ENCODE measurements around the gene APOC3.

The APOC3 gene

DNA sequence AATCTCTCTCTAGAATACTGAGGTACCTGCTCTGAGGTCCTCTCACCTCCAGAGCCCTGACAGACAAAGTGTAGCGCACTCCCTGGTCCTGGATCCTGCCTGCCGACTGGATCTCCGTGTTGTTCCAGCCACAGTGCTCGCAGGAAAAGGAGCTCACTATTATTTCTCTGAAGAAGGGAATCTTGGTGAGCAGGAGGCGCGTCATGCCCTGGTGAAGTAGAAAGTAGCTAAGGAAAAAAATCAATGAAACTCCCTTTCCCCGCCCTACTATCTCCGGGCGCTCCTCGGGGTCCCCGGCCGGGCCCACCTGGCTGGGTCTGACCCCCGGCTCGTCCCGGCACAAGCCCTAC, 42.3 kb upstream of the APOC3 start:
- H3K18ac ChIP-seq (ENCODE audit: low read depth in 1 of 2, low read length in 2 of 2), result peak overlapping the region; percentile 83 to 89
- H3K23ac ChIP-seq (ENCODE audit: low read length in 2 of 2), result peak overlapping the region in 1 of 2 experiments; percentile 14
- peak; percentile 20 for DNase-seq
- H3K4me1 ChIP-seq (ENCODE audit: control insufficient read depth, insufficient read depth, low read depth, low read length), result peaks cover 13% of the 10 kb centered on the region
- peak overlapping the region; percentile 74 for H2AFZ ChIP-seq (ENCODE audit: low read depth, low read length)
- H2AK5ac ChIP-seq (ENCODE audit: low read length, severe bottlenecking), result no peak overlapping the region
- WGBS, result 1% methylated on average over 14 of the region's 15 CpGs
- H3K36me3 ChIP-seq (ENCODE audit: control insufficient read depth in 1 of 2, insufficient read depth in 2 of 2, low read depth in 1 of 2, low read length in 2 of 2), result peaks cover 29 to 44% of the 10 kb centered on the region in 2 experiments
- peak overlapping the region; percentile 91 for H3K9ac ChIP-seq (ENCODE audit: low read length)
- peak overlapping the region; percentile 95 to 97 for H3K4me3 ChIP-seq (ENCODE audit: insufficient read depth in 1 of 2, low read depth in 1 of 2, low read length in 2 of 2)
- H3K4ac ChIP-seq (ENCODE audit: low read depth in 1 of 2, low read length in 2 of 2), result peak overlapping the region; percentile 26 to 66
- no peaks in the 10 kb centered on the region for H3K9me3 ChIP-seq (ENCODE audit: control insufficient read depth, low read length)
- no peak overlapping the region for H2BK5ac ChIP-seq (ENCODE audit: low read depth, low read length, poor library complexity, severe bottlenecking)
- H3K27me3 ChIP-seq (ENCODE audit: control insufficient read depth in 1 of 2, insufficient read depth in 1 of 2, low read length in 2 of 2), result no peaks in the 10 kb centered on the region
- H3K27ac ChIP-seq (ENCODE audit: low read length, poor library complexity, severe bottlenecking), result no peak overlapping the region
- H3K4me2 ChIP-seq (ENCODE audit: low read length, poor library complexity, severe bottlenecking), result peak overlapping the region; percentile 88
- peak overlapping the region; percentile 46 for H4K91ac ChIP-seq (ENCODE audit: low read length)
- H3K14ac ChIP-seq (ENCODE audit: low read length in 2 of 2), result no peak overlapping the region
- H3K79me1 ChIP-seq (replicated peaks; ENCODE audit: low read length, poor library complexity, severe bottlenecking), result peaks cover 25% of the 10 kb centered on the region
- no peak overlapping the region for H2BK12ac ChIP-seq (ENCODE audit: low read length in 2 of 2)
- H2BK120ac ChIP-seq (ENCODE audit: low read depth, low read length), result no peak overlapping the region
- H4K8ac ChIP-seq (ENCODE audit: low read length), result peak overlapping the region; percentile 73
- peak overlapping the region; percentile 20 for H2BK15ac ChIP-seq (ENCODE audit: low read depth, poor library complexity, severe bottlenecking)

- peaks cover 15% of the 10 kb centered on the region for H3K4me1 ChIP-seq (ENCODE audit: control insufficient read depth, insufficient read depth, low read depth, low read length)
- H3K18ac ChIP-seq (ENCODE audit: low read depth in 1 of 2, low read length in 2 of 2), result peak within 1 kb of the TSS; percentile 83 to 89
- H3K9ac ChIP-seq (ENCODE audit: low read length), result peak within 1 kb of the TSS; percentile 91
- H3K14ac ChIP-seq (ENCODE audit: low read length in 2 of 2), result peak within 1 kb of the TSS; percentile 21 to 39
- DNase-seq, result peak; percentile 83
- peak within 1 kb of the TSS; percentile 86 for H2AK5ac ChIP-seq (ENCODE audit: low read length, severe bottlenecking)
- H3K4me3 ChIP-seq (ENCODE audit: insufficient read depth in 1 of 2, low read depth in 1 of 2, low read length in 2 of 2), result peak within 1 kb of the TSS; percentile 95 to 97
- H3K4ac ChIP-seq (ENCODE audit: low read depth in 1 of 2, low read length in 2 of 2), result peak within 1 kb of the TSS; percentile 26 to 66
- no peak within 1 kb of the TSS for H3K27ac ChIP-seq (ENCODE audit: low read length, poor library complexity, severe bottlenecking)
- peak within 1 kb of the TSS; percentile 88 for H3K4me2 ChIP-seq (ENCODE audit: low read length, poor library complexity, severe bottlenecking)
- H3K23ac ChIP-seq (ENCODE audit: low read length in 2 of 2), result peak within 1 kb of the TSS in 1 of 2 experiments; percentile 14
- H4K91ac ChIP-seq (ENCODE audit: low read length), result peak within 1 kb of the TSS; percentile 72
- peak within 1 kb of the TSS; percentile 93 for H4K8ac ChIP-seq (ENCODE audit: low read length)
- peak within 1 kb of the TSS; percentile 58 for H2BK15ac ChIP-seq (ENCODE audit: low read depth, poor library complexity, severe bottlenecking)
- H2BK12ac ChIP-seq (ENCODE audit: low read length in 2 of 2), result no peak within 1 kb of the TSS
- 1% methylated on average over 53 of the region's 56 CpGs for WGBS
- H2BK120ac ChIP-seq (ENCODE audit: low read depth, low read length), result no peak within 1 kb of the TSS
- no peaks in the 10 kb centered on the region for H3K27me3 ChIP-seq (ENCODE audit: control insufficient read depth in 1 of 2, insufficient read depth in 1 of 2, low read length in 2 of 2)
- H2BK5ac ChIP-seq (ENCODE audit: low read depth, low read length, poor library complexity, severe bottlenecking), result no peak within 1 kb of the TSS
- peaks cover 23% of the 10 kb centered on the region for H3K79me1 ChIP-seq (replicated peaks; ENCODE audit: low read length, poor library complexity, severe bottlenecking)
- peak within 1 kb of the TSS; percentile 74 for H2AFZ ChIP-seq (ENCODE audit: low read depth, low read length)
- H3K36me3 ChIP-seq (ENCODE audit: control insufficient read depth in 1 of 2, insufficient read depth in 2 of 2, low read depth in 1 of 2, low read length in 2 of 2), result peaks cover 25 to 39% of the 10 kb centered on the region in 2 experiments
- H3K9me3 ChIP-seq (ENCODE audit: control insufficient read depth, low read length), result no peaks in the 10 kb centered on the region
Measured at GRCh38 chr11:116787786-116788486, 41.8 kb upstream of the APOC3 start, which contains the start of gene ZPR1. Gene ZPR1 (minus strand): TSS chr11:116788023. CDS start chr11:116787990, 33 bp downstream.

DNA sequence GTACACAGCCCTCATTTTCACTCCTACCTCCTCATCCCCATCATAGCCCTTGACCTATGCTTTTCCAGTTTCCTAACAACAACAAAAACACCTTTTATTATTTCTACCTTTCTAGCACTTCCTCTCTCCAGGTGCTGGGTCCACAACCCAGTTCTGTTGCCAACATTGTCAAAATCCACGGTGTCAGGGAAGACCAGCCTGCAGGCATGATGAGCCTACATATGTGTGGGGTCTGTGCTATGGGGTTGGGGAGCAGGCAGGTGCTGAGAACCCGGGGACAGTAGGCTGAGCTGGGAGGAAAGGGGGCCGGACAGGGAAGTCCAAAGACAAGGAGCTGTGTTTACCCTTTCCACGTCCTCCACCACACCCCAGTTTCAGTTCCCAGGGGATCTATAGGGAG, 41.2 kb upstream of the APOC3 start:
- Histone ChIP-seq H3K27ac (ENCODE audit: low read length, poor library complexity, severe bottlenecking) (no peak overlapping the region), H4K91ac (ENCODE audit: low read length) (peak overlapping the region; percentile 25), H3K4me3 (ENCODE audit: insufficient read depth in 1 of 2, low read depth in 1 of 2, low read length in 2 of 2) (peak overlapping the region in 1 of 2 experiments; percentile 95), H3K4me1 (ENCODE audit: control insufficient read depth, insufficient read depth, low read depth, low read length) (peaks cover 15% of the 10 kb centered on the region), H3K4ac (ENCODE audit: low read depth in 1 of 2, low read length in 2 of 2) (peak overlapping the region in 1 of 2 experiments; percentile 29), H2BK12ac (ENCODE audit: low read length in 2 of 2) (no peak overlapping the region), H3K27me3 (ENCODE audit: control insufficient read depth in 1 of 2, insufficient read depth in 1 of 2, low read length in 2 of 2) (no peaks in the 10 kb centered on the region), H3K4me2 (ENCODE audit: low read length, poor library complexity, severe bottlenecking) (peak overlapping the region; percentile 87), H2AFZ (ENCODE audit: low read depth, low read length) (peak overlapping the region; percentile 42), H3K36me3 (ENCODE audit: control insufficient read depth in 1 of 2, insufficient read depth in 2 of 2, low read depth in 1 of 2, low read length in 2 of 2) (peaks cover 20 to 33% of the 10 kb centered on the region in 2 experiments), H3K23ac (ENCODE audit: low read length in 2 of 2) (no peak overlapping the region), H3K18ac (ENCODE audit: low read depth in 1 of 2, low read length in 2 of 2) (peak overlapping the region in 1 of 2 experiments; percentile 78), H2BK120ac (ENCODE audit: low read depth, low read length) (no peak overlapping the region), H2AK5ac (ENCODE audit: low read length, severe bottlenecking) (peak overlapping the region; percentile 86), H2BK5ac (ENCODE audit: low read depth, low read length, poor library complexity, severe bottlenecking) (no peak overlapping the region), H3K9me3 (ENCODE audit: control insufficient read depth, low read length) (no peaks in the 10 kb centered on the region), H2BK15ac (ENCODE audit: low read depth, poor library complexity, severe bottlenecking) (no peak overlapping the region), H3K14ac (ENCODE audit: low read length in 2 of 2) (peak overlapping the region in 1 of 2 experiments; percentile 39), H3K79me1 (replicated peaks; ENCODE audit: low read length, poor library complexity, severe bottlenecking) (peaks cover 23% of the 10 kb centered on the region), H3K9ac (ENCODE audit: low read length) (peak overlapping the region; percentile 91), H4K8ac (ENCODE audit: low read length) (peak overlapping the region; percentile 93)
- 79% methylated on average over 2 of the region's 4 CpGs for WGBS
- DNase-seq, result no peak

DNA sequence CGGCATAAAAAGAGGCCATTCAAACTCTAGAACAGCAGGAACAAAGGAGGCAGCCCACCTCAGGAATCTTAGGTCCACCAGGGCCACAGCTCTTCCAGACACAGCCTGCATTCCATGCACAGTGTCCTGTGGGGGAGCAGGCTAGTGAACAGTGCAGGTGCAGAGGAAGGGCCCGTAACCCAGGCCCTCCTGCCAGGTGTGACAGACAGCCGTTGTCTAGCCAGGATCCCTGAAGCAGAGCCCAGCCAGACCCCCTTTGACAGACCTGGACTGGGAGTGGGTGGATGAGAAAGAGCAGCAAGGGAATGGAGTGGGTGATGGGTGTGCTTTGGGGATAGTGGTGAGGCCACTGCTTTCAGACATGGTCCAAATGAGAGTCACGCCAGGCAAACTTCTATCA, 40.7 kb upstream of the APOC3 start:
- no peak overlapping the region for H3K14ac ChIP-seq (ENCODE audit: low read length in 2 of 2)
- H2AFZ ChIP-seq (ENCODE audit: low read depth, low read length), result no peak overlapping the region
- H3K79me1 ChIP-seq (replicated peaks; ENCODE audit: low read length, poor library complexity, severe bottlenecking), result peaks cover 23% of the 10 kb centered on the region
- H3K23ac ChIP-seq (ENCODE audit: low read length in 2 of 2), result no peak overlapping the region
- H3K4me2 ChIP-seq (ENCODE audit: low read length, poor library complexity, severe bottlenecking), result no peak overlapping the region
- H3K4me3 ChIP-seq (ENCODE audit: insufficient read depth in 1 of 2, low read depth in 1 of 2, low read length in 2 of 2), result no peak overlapping the region
- H2BK5ac ChIP-seq (ENCODE audit: low read depth, low read length, poor library complexity, severe bottlenecking), result no peak overlapping the region
- peaks cover 19 to 28% of the 10 kb centered on the region in 2 experiments for H3K36me3 ChIP-seq (ENCODE audit: control insufficient read depth in 1 of 2, insufficient read depth in 2 of 2, low read depth in 1 of 2, low read length in 2 of 2)
- no peaks in the 10 kb centered on the region for H3K9me3 ChIP-seq (ENCODE audit: control insufficient read depth, low read length)
- H2BK12ac ChIP-seq (ENCODE audit: low read length in 2 of 2), result no peak overlapping the region
- no peaks in the 10 kb centered on the region for H3K27me3 ChIP-seq (ENCODE audit: control insufficient read depth in 1 of 2, insufficient read depth in 1 of 2, low read length in 2 of 2)
- peak overlapping the region; percentile 86 for H2AK5ac ChIP-seq (ENCODE audit: low read length, severe bottlenecking)
- H3K18ac ChIP-seq (ENCODE audit: low read depth in 1 of 2, low read length in 2 of 2), result no peak overlapping the region
- peaks cover 15% of the 10 kb centered on the region for H3K4me1 ChIP-seq (ENCODE audit: control insufficient read depth, insufficient read depth, low read depth, low read length)
- 93% methylated on average over 3 of the region's 4 CpGs for WGBS
- no peak overlapping the region for H3K27ac ChIP-seq (ENCODE audit: low read length, poor library complexity, severe bottlenecking)
- no peak overlapping the region for H4K8ac ChIP-seq (ENCODE audit: low read length)
- H3K9ac ChIP-seq (ENCODE audit: low read length), result no peak overlapping the region
- H2BK120ac ChIP-seq (ENCODE audit: low read depth, low read length), result no peak overlapping the region
- H2BK15ac ChIP-seq (ENCODE audit: low read depth, poor library complexity, severe bottlenecking), result no peak overlapping the region
- H3K4ac ChIP-seq (ENCODE audit: low read depth in 1 of 2, low read length in 2 of 2), result no peak overlapping the region
- DNase-seq, result no peak
- no peak overlapping the region for H4K91ac ChIP-seq (ENCODE audit: low read length)
